ENCODE measurements around the gene BANK1.

BANK1 gene, protein sequence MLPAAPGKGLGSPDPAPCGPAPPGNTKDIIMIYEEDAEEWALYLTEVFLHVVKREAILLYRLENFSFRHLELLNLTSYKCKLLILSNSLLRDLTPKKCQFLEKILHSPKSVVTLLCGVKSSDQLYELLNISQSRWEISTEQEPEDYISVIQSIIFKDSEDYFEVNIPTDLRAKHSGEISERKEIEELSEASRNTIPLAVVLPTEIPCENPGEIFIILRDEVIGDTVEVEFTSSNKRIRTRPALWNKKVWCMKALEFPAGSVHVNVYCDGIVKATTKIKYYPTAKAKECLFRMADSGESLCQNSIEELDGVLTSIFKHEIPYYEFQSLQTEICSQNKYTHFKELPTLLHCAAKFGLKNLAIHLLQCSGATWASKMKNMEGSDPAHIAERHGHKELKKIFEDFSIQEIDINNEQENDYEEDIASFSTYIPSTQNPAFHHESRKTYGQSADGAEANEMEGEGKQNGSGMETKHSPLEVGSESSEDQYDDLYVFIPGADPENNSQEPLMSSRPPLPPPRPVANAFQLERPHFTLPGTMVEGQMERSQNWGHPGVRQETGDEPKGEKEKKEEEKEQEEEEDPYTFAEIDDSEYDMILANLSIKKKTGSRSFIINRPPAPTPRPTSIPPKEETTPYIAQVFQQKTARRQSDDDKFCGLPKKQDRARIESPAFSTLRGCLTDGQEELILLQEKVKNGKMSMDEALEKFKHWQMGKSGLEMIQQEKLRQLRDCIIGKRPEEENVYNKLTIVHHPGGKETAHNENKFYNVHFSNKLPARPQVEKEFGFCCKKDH

GRCh38 chr4:101790521-101791181, at the start of gene BANK1:
Gene BANK1 (plus strand): TSS chr4:101790730. CDS start chr4:101790881, 151 bp downstream.
- Mint-ChIP-seq H3K27me3 (peaks cover 55% of the 10 kb centered on the region), H3K27ac (no peak within 1 kb of the TSS), H3K9me3 (peaks cover 3% of the 10 kb centered on the region), H3K36me3 (ENCODE audit: low read depth) (no peaks in the 10 kb centered on the region), H3K4me1 (ENCODE audit: low read depth) (peaks cover 14% of the 10 kb centered on the region), H3K4me3 (peak within 1 kb of the TSS; percentile 67)
- DNase-seq: peak; percentile 47

DNA sequence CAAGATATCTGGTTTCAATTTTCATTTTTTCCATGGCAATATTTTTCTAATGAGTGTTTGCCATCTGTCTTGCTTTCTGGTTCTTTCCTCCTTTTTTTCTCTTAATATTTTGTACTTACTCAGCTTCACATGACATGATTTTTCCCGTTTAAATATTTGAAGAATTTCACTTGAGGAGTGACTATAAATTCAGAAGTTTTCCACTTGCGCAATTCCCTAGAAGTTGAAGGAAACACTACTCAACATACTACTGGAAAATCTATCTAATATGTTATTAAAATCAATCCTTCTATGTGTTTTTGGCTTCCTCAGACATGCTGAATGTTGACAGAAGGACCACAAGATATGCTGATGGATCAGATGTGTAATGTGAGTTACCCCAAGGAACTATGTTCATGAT, 36.8 kb upstream of the BANK1 start:
- no peak overlapping the region for H3K27ac Mint-ChIP-seq
- H3K4me1 Mint-ChIP-seq (ENCODE audit: low read depth): peaks cover 1% of the 10 kb centered on the region
- DNase-seq: no peak
- no peaks in the 10 kb centered on the region for H3K27me3 Mint-ChIP-seq
- no peak overlapping the region for H3K4me3 Mint-ChIP-seq
- no peaks in the 10 kb centered on the region for H3K9me3 Mint-ChIP-seq
- no peaks in the 10 kb centered on the region for H3K36me3 Mint-ChIP-seq (ENCODE audit: low read depth)

- Mint-ChIP-seq H3K36me3 (ENCODE audit: low read depth) (no peaks in the 10 kb centered on the region), H3K4me1 (ENCODE audit: low read depth) (peaks cover 1% of the 10 kb centered on the region), H3K4me3 (no peak overlapping the region), H3K9me3 (no peaks in the 10 kb centered on the region), H3K27me3 (no peaks in the 10 kb centered on the region), H3K27ac (no peak overlapping the region)
- no peak for DNase-seq
Observed at GRCh38 chr4:101756181-101756580, 34.3 kb upstream of the BANK1 start.

- peaks cover 1% of the 10 kb centered on the region for H3K9me3 Mint-ChIP-seq
- no peak for DNase-seq
- no peaks in the 10 kb centered on the region for H3K4me1 Mint-ChIP-seq (ENCODE audit: low read depth)
- no peak overlapping the region for H3K4me3 Mint-ChIP-seq
- H3K27ac Mint-ChIP-seq: no peak overlapping the region
- no peaks in the 10 kb centered on the region for H3K27me3 Mint-ChIP-seq
- no peaks in the 10 kb centered on the region for H3K36me3 Mint-ChIP-seq (ENCODE audit: low read depth)
Observed at GRCh38 chr4:101761405-101761804, 29.1 kb upstream of the BANK1 start.

DNA sequence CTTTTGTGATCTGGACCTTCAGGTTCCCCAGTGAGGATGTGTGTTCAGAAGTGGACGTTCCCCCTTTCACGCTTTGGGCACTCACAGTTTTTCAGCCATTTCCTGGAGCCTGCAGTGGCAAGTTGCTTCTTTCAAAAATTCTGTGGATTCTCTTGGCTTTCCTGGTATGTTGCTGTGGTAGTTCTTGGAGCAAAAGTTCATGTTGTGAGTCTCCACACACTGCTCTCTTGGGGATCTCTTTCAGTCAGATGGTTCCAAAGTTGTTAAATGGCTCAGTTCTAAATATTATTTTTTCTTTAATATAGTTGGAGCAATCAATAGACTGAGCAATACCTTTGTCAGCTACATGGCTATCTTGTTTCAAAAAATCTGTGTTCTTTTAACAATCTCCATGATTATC, 28.5 kb upstream of the BANK1 start:
- no peaks in the 10 kb centered on the region for H3K27me3 Mint-ChIP-seq
- H3K9me3 Mint-ChIP-seq: peaks cover 6% of the 10 kb centered on the region
- DNase-seq: no peak
- H3K27ac Mint-ChIP-seq: no peak overlapping the region
- no peak overlapping the region for H3K4me3 Mint-ChIP-seq
- no peaks in the 10 kb centered on the region for H3K36me3 Mint-ChIP-seq (ENCODE audit: low read depth)
- H3K4me1 Mint-ChIP-seq (ENCODE audit: low read depth): no peaks in the 10 kb centered on the region

DNA sequence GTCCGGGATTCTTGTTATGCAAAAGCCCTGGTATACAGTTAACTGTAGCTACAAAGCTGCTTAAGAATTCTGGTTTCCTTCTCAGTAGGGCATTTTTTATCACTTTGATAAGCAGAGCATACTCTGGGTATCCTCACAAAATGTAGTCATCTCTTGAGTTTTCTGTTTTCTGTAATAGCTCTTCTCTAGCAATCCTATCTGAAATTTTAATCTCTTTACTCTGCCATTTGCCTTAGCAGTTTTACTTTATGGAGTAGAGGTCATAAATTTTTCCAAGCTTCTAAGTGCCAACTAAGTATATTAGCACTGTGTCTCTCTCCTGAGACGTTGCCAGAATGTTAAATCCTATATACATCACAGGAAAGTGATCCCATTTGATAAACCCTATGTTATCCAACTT, 28.0 kb upstream of the BANK1 start:
- Mint-ChIP-seq H3K36me3 (ENCODE audit: low read depth) (no peaks in the 10 kb centered on the region), H3K27me3 (no peaks in the 10 kb centered on the region), H3K4me1 (ENCODE audit: low read depth) (no peaks in the 10 kb centered on the region), H3K9me3 (peaks cover 8% of the 10 kb centered on the region), H3K4me3 (no peak overlapping the region), H3K27ac (no peak overlapping the region)
- no peak for DNase-seq

- no peak overlapping the region for H3K27ac Mint-ChIP-seq
- no peak for DNase-seq
- peaks cover 5% of the 10 kb centered on the region for H3K27me3 Mint-ChIP-seq
- peaks cover 13% of the 10 kb centered on the region for H3K9me3 Mint-ChIP-seq
- H3K36me3 Mint-ChIP-seq (ENCODE audit: low read depth): no peaks in the 10 kb centered on the region
- H3K4me3 Mint-ChIP-seq: no peak overlapping the region
- no peaks in the 10 kb centered on the region for H3K4me1 Mint-ChIP-seq (ENCODE audit: low read depth)
Observed at GRCh38 chr4:101763576-101763975, 27.0 kb upstream of the BANK1 start.

DNA sequence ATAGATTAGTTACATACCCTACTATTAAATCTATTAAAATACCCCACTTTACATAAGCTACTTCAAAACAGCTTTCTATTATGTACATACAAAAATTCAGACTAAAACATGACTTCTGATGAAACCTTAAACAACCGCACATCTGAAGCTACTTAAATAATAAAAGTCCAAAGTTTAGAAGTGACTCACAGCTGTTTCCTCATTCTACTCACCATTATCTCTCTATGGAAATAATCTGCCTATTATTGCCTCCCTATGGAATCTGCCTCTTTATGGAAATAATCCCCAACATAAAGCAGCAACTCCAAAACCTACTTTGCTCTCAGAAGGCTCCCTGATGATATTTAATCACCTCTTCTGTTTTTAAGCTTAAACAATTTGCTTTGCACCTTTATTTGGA, 15.7 kb upstream of the BANK1 start:
- H3K27me3 Mint-ChIP-seq: peaks cover 36% of the 10 kb centered on the region
- no peaks in the 10 kb centered on the region for H3K36me3 Mint-ChIP-seq (ENCODE audit: low read depth)
- no peak for DNase-seq
- no peak overlapping the region for H3K27ac Mint-ChIP-seq
- no peaks in the 10 kb centered on the region for H3K4me1 Mint-ChIP-seq (ENCODE audit: low read depth)
- H3K9me3 Mint-ChIP-seq: peaks cover 13% of the 10 kb centered on the region
- H3K4me3 Mint-ChIP-seq: no peak overlapping the region

DNA sequence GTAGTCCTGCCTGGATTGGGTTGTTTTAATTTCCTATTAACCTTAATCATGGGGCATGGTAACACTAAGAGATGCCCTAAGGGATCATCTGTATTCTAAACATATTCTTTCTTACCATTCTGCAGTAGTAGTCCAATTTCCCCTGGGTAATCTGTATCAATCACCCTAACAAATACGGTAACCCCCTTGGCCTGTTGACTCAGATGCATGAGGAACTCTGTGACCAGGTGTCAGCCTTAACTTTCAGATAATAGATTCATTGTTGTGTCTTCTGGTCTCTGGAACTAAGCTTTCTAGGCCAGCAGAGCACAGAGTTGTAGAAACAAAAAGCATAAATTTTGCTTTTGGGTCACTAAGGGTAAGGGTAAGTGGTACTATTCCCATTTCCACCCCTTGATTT, 13.1 kb upstream of the BANK1 start:
- Mint-ChIP-seq H3K4me3 (no peak overlapping the region), H3K36me3 (ENCODE audit: low read depth) (no peaks in the 10 kb centered on the region)

GRCh38 chr4:101780284-101780683, 10.2 kb upstream of the BANK1 start:
- peaks cover 1% of the 10 kb centered on the region for H3K4me1 Mint-ChIP-seq (ENCODE audit: low read depth)
- DNase-seq: no peak
- H3K27me3 Mint-ChIP-seq: peaks cover 29% of the 10 kb centered on the region
- H3K9me3 Mint-ChIP-seq: no peaks in the 10 kb centered on the region
- no peaks in the 10 kb centered on the region for H3K36me3 Mint-ChIP-seq (ENCODE audit: low read depth)
- H3K27ac Mint-ChIP-seq: no peak overlapping the region
- no peak overlapping the region for H3K4me3 Mint-ChIP-seq

More for the DNA sequence above, 13.1 kb upstream of the BANK1 start:
- H3K9me3 Mint-ChIP-seq: peaks cover under 1% of the 10 kb centered on the region
- H3K27ac Mint-ChIP-seq: no peak overlapping the region
- H3K27me3 Mint-ChIP-seq: peaks cover 28% of the 10 kb centered on the region
- DNase-seq: no peak
- H3K4me1 Mint-ChIP-seq (ENCODE audit: low read depth): no peaks in the 10 kb centered on the region

DNA sequence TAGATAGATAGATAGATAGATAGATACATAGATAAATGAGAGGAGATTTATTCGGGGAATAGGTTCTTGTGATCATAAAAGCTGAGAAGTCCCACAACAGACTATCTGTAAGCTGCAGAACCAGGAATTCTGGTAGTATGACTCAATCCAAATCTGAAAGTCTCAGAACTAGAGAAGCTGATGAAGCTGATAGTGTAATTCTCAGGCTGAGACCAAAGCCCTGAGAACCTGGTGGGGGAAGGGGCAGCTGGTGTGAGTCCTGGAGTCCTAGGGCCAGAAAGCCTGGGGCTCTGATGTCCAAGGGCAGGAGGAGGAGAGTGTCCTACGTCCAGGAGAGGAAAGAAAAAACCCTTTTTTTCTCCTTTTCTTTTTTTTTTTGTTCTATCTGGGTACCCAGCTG, 8.0 kb upstream of the BANK1 start:
- no peak for DNase-seq
- Mint-ChIP-seq H3K36me3 (ENCODE audit: low read depth) (no peaks in the 10 kb centered on the region), H3K4me3 (no peak overlapping the region), H3K27me3 (peaks cover 22% of the 10 kb centered on the region), H3K9me3 (peaks cover 3% of the 10 kb centered on the region), H3K27ac (no peak overlapping the region), H3K4me1 (ENCODE audit: low read depth) (peaks cover 3% of the 10 kb centered on the region)

- Mint-ChIP-seq H3K36me3 (ENCODE audit: low read depth) (no peaks in the 10 kb centered on the region), H3K27ac (no peak overlapping the region), H3K4me3 (no peak overlapping the region), H3K9me3 (peaks cover 3% of the 10 kb centered on the region), H3K4me1 (ENCODE audit: low read depth) (peaks cover 4% of the 10 kb centered on the region), H3K27me3 (peaks cover 23% of the 10 kb centered on the region)
- DNase-seq: no peak
Observed at GRCh38 chr4:101784957-101785356, 5.6 kb upstream of the BANK1 start.

- Mint-ChIP-seq H3K4me1 (ENCODE audit: low read depth) (peaks cover 9% of the 10 kb centered on the region), H3K27me3 (peaks cover 26% of the 10 kb centered on the region), H3K9me3 (peaks cover 3% of the 10 kb centered on the region), H3K4me3 (no peak overlapping the region), H3K27ac (no peak overlapping the region), H3K36me3 (ENCODE audit: low read depth) (no peaks in the 10 kb centered on the region)
- no peak for DNase-seq
Observed at GRCh38 chr4:101785486-101785885, 5.0 kb upstream of the BANK1 start.

- Mint-ChIP-seq H3K27me3 (peaks cover 40% of the 10 kb centered on the region), H3K36me3 (ENCODE audit: low read depth) (no peaks in the 10 kb centered on the region), H3K27ac (no peak overlapping the region)
Observed at GRCh38 chr4:101787701-101788316, 2.7 kb upstream of the BANK1 start.

More at GRCh38 chr4:101787701-101788316, 2.7 kb upstream of the BANK1 start:
- H3K4me1 Mint-ChIP-seq (ENCODE audit: low read depth): peaks cover 17% of the 10 kb centered on the region
- H3K4me3 Mint-ChIP-seq: no peak overlapping the region
- H3K9me3 Mint-ChIP-seq: peaks cover 3% of the 10 kb centered on the region
- DNase-seq: no peak

Data from activated T-cell treated with anti-CD3 and anti-CD28 coated beads, Interleukin-2, amount 50 U/mL, for 24 hours (primary cell).